Right hindlimb (tissue), 1 donor: ENCODE results near the gene PARD3B.
A peak's percentile ranks its signal among the peaks of the same experiment; 100 is the strongest.

Source experiments
- DNase-seq: peaks from one replicate; pipeline ENCODE4 v3.0.0-alpha.2; 2018

Gene PARD3B

GRCh38 chr2:204591225-204591624 lies 46.0 kb downstream of the PARD3B start:
- DNase-seq = no peak

GRCh38 chr2:204604061-204604460 lies 58.8 kb downstream of the PARD3B start:
- no peak for DNase-seq

GRCh38 chr2:204608237-204608939 lies 63.1 kb downstream of the PARD3B start:
- DNase-seq = peak; percentile 71

GRCh38 chr2:204611017-204611631 lies 65.8 kb downstream of the PARD3B start:
- no peak for DNase-seq

GRCh38 chr2:204611764-204612163 lies 66.5 kb downstream of the PARD3B start:
- no peak for DNase-seq

- no peak for DNase-seq
Measured at GRCh38 chr2:204613635-204614034, 68.4 kb downstream of the PARD3B start.

GRCh38 chr2:204615456-204615855 lies 70.2 kb downstream of the PARD3B start:
- no peak for DNase-seq

- no peak for DNase-seq
Measured at GRCh38 chr2:204625135-204625534, 79.9 kb downstream of the PARD3B start.

- no peak for DNase-seq
Measured at GRCh38 chr2:204628926-204629712, 83.8 kb downstream of the PARD3B start.

GRCh38 chr2:204632410-204632809 lies 87.1 kb downstream of the PARD3B start:
- no peak for DNase-seq

- no peak for DNase-seq
Measured at GRCh38 chr2:204634564-204634963, 89.3 kb downstream of the PARD3B start.

- no peak for DNase-seq
Measured at GRCh38 chr2:204635478-204635877, 90.2 kb downstream of the PARD3B start.

- no peak for DNase-seq
Measured at GRCh38 chr2:204638471-204639194, 93.4 kb downstream of the PARD3B start.

- no peak for DNase-seq
Measured at GRCh38 chr2:204643326-204643725, 98.1 kb downstream of the PARD3B start.

GRCh38 chr2:204645018-204645773 lies 99.9 kb downstream of the PARD3B start:
- DNase-seq = no peak

- no peak for DNase-seq
Measured at GRCh38 chr2:204647626-204648025, 102.4 kb downstream of the PARD3B start.

GRCh38 chr2:204650611-204651010 lies 105.3 kb downstream of the PARD3B start:
- DNase-seq = no peak

- DNase-seq = no peak
Measured at GRCh38 chr2:204652063-204652462, 106.8 kb downstream of the PARD3B start.

GRCh38 chr2:204654669-204655068 lies 109.4 kb downstream of the PARD3B start:
- no peak for DNase-seq

GRCh38 chr2:204655101-204655500 lies 109.8 kb downstream of the PARD3B start:
- no peak for DNase-seq

- DNase-seq = no peak
Measured at GRCh38 chr2:204655626-204656025, 110.4 kb downstream of the PARD3B start.

GRCh38 chr2:204657024-204657423 lies 111.7 kb downstream of the PARD3B start:
- DNase-seq = no peak
